IMR-90 (cell line): ENCODE results near the gene HNRNPM.

Experiments
- BHLHE40 ChIP-seq: fragments of 150-350 bp; IDR thresholded peaks from 2 replicates; pipeline ENCODE4 v1.6.1; 2016; ENCODE audit warnings: mild to moderate bottlenecking, low read depth, low read length
- CEBPB ChIP-seq: IDR thresholded peaks from 2 replicates; pipeline ENCODE4 v1.6.1; 2012; ENCODE audit warnings: low read depth, low read length, improper control_type of control experiment
- CTCF ChIP-seq: conservative IDR thresholded peaks from 2 replicates; pipeline ENCODE4 v1.5.1; 2012; ENCODE audit warnings: mild to moderate bottlenecking, low read depth, low read length, improper control_type of control experiment
- ELK1 ChIP-seq: fragments of 150-350 bp; IDR thresholded peaks from 2 replicates; pipeline ENCODE4 v1.6.1; 2016; ENCODE audit warnings: low read depth, mild to moderate bottlenecking, low read length, moderate library complexity, borderline replicate concordance
- FOS ChIP-seq: fragments of 150-350 bp; IDR thresholded peaks from 2 replicates; pipeline ENCODE4 v1.6.1; 2016; ENCODE audit warnings: low read depth, low read length
- MAFK ChIP-seq: IDR thresholded peaks from 2 replicates; pipeline ENCODE4 v1.6.1; 2012; ENCODE audit warnings: low read depth, low read length, improper control_type of control experiment
- MAZ ChIP-seq: IDR thresholded peaks from 2 replicates; pipeline ENCODE4 v1.6.1; 2012; ENCODE audit warnings: low read depth, mild to moderate bottlenecking, low read length, improper control_type of control experiment, moderate library complexity, borderline replicate concordance
- MXI1 ChIP-seq: IDR thresholded peaks from 2 replicates; pipeline ENCODE4 v1.6.1; 2012; ENCODE audit warnings: low read depth, mild to moderate bottlenecking, low read length, moderate library complexity, borderline replicate concordance
- POLR2A ChIP-seq: IDR thresholded peaks from 2 replicates; pipeline ENCODE4 v1.6.1; 2012; ENCODE audit warnings: mild to moderate bottlenecking, low read depth, low read length
- RAD21 ChIP-seq: IDR thresholded peaks from 2 replicates; pipeline ENCODE4 v1.6.1; 2012; ENCODE audit warnings: low read length, improper control_type of control experiment
- RCOR1 ChIP-seq: IDR thresholded peaks from 2 replicates; pipeline ENCODE4 v1.6.1; 2012; ENCODE audit warnings: mild to moderate bottlenecking, low read length, improper control_type of control experiment; ENCODE audit not compliant: insufficient replicate concordance
- RFX5 ChIP-seq: IDR thresholded peaks from 2 replicates; pipeline ENCODE4 v1.8.0; 2012; ENCODE audit warnings: low read depth, mild to moderate bottlenecking, low read length, moderate library complexity
- SMC3 ChIP-seq: fragments of 150-350 bp; IDR thresholded peaks from 2 replicates; pipeline ENCODE4 v1.6.1; 2016; ENCODE audit warnings: low read depth, mild to moderate bottlenecking, antibody characterized with exemption, low read length, moderate library complexity
- USF2 ChIP-seq: fragments of 150-350 bp; IDR thresholded peaks from 2 replicates; pipeline ENCODE4 v1.6.1; 2017; ENCODE audit warnings: mild to moderate bottlenecking, antibody characterized with exemption, low read length, low read depth

- peak; percentile 86 for TF ChIP-seq POLR2A
- TF ChIP-seq CTCF: no peak
- no peak; the same call in 1 of the 2 replicates for TF ChIP-seq ELK1
- no peak for TF ChIP-seq USF2
- TF ChIP-seq MAZ: peak; percentile 85; the same call in 1 of the 2 replicates
- TF ChIP-seq BHLHE40: no peak
- peak; percentile 56; the same call in 1 of the 2 replicates for TF ChIP-seq MXI1
- no peak for TF ChIP-seq RAD21
- no peak for TF ChIP-seq RCOR1
- TF ChIP-seq MAFK: no peak
- peak; percentile 80 for TF ChIP-seq CEBPB
- no peak for TF ChIP-seq SMC3
- no peak for TF ChIP-seq FOS
- no peak for TF ChIP-seq RFX5
These were observed 69.1 kb downstream of the HNRNPM start, which contains the start of gene ZNF414 for GRCh38 chr19:8513687-8514504.
